Right atrium auricular region (tissue), 2 donors: Measurements from ENCODE around the gene MYO15B. TPM values are rescaled to one million over a fixed set of nuclear protein-coding genes. Genes with fewer than 3 reads are reported as not detected.

Experiments
- DNase-seq: peaks from one replicate; pipeline ENCODE4 v3.0.0-alpha.2; 2019; ENCODE audit warnings: low spot score
- H3K27ac ChIP-seq, 2 donors: fragments of 200-600 bp; sonication (generic); 1 replicate in 1 of 2; 2 replicates in 1 of 2; pipeline ENCODE4 v1.5.1; 2016 to 2019
- H3K27me3 ChIP-seq, 2 donors: fragments of 200-600 bp; sonication (generic); one replicate each; pipeline versions ENCODE4 v1.5.1 to v1.6.0; 2017 to 2019
- H3K36me3 ChIP-seq: fragments of 200-600 bp; sonication (generic); one replicate; pipeline ENCODE4 v1.5.1; 2016
- H3K4me1 ChIP-seq, 2 donors: fragments of 200-600 bp; sonication (generic); one replicate each; pipeline versions ENCODE4 v1.5.1 to v1.6.0; 2017 to 2019
- H3K4me3 ChIP-seq, 2 donors: fragments of 200-600 bp; sonication (generic); 1 replicate in 1 of 2; 2 replicates in 1 of 2; pipeline ENCODE4 v1.5.1; 2017 to 2019; ENCODE audit warnings: mild to moderate bottlenecking in 1 of 2, moderate library complexity in 1 of 2
- H3K9me3 ChIP-seq, 2 donors: fragments of 200-600 bp; sonication (generic); one replicate each; pipeline ENCODE4 v1.5.1; 2019
- CTCF ChIP-seq, 2 donors: fragments of 200-600 bp; sonication (generic); IDR thresholded peaks; one replicate each; pipeline ENCODE4 v1.5.1; 2019; ENCODE audit warnings: antibody characterized with exemption in 2 of 2
- total RNA-seq, 2 donors: library from RNA; depleted of rRNA; stranded (reverse); fragments of >200 nt; gene quantifications; one replicate each; pipeline ENCODE4 v1.1.0, GENCODE V29; 2016

The MYO15B gene
- total RNA-seq, 2 donors from 2014 or later = 29.3 to 34.3 TPM

DNA sequence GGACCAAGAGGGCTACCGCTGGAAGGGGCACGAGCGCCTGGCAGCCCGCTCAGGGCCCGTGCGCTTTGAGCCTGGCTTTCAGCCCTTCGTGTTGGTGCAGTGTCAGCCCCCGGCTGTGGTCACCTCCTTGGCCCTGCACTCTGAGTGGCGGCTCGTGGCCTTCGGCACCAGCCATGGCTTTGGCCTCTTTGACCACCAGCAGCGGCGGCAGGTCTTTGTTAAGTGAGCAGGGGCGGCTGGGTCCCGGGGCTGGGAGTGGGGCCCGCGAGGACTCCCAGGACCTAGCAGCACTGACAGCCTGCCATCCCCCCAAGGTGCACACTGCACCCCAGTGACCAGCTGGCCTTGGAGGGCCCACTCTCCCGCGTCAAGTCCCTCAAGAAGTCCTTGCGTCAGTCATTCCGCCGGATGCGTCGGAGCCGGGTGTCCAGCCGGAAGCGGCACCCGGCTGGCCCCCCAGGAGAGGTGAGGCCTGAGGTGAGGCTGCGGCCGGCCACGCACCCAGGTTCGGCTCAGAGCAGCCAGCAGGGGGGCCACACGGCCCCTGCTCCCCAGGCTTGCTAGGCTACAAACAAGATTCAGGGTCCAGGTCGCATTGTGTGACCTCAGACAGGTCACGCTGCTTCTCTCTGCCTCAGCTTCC is 17.4 kb upstream of the MYO15B start:
- DNase-seq = no peak
- no peaks in the 10 kb centered on the region for H3K9me3 ChIP-seq
- no peaks in the 10 kb centered on the region for H3K36me3 ChIP-seq
- H3K27ac ChIP-seq = no peak overlapping the region
- H3K4me3 ChIP-seq = no peak overlapping the region
- H3K4me1 ChIP-seq = no peaks in the 10 kb centered on the region
- no peak for TF ChIP-seq CTCF (IDR thresholded peaks at IDR 0.05)
- no peaks in the 10 kb centered on the region for H3K27me3 ChIP-seq

GRCh38 chr17:75570772-75571171 is 16.8 kb upstream of the MYO15B start:
- Histone ChIP-seq H3K27ac (no peak overlapping the region), H3K4me1 (no peaks in the 10 kb centered on the region), H3K9me3 (no peaks in the 10 kb centered on the region), H3K27me3 (no peaks in the 10 kb centered on the region), H3K4me3 (no peak overlapping the region), H3K36me3 (no peaks in the 10 kb centered on the region)
- no peak for TF ChIP-seq CTCF (IDR thresholded peaks at IDR 0.05)
- no peak for DNase-seq

- Histone ChIP-seq H3K36me3 (no peaks in the 10 kb centered on the region), H3K9me3 (no peaks in the 10 kb centered on the region), H3K27me3 (no peaks in the 10 kb centered on the region), H3K27ac (peak overlapping the region in 1 of 2 donors; percentile 35), H3K4me1 (no peaks in the 10 kb centered on the region), H3K4me3 (no peak overlapping the region)
- TF ChIP-seq CTCF (IDR thresholded peaks at IDR 0.05) = no peak
- DNase-seq = no peak
These were observed 16.3 kb upstream of the MYO15B start for GRCh38 chr17:75571197-75571884.

DNA sequence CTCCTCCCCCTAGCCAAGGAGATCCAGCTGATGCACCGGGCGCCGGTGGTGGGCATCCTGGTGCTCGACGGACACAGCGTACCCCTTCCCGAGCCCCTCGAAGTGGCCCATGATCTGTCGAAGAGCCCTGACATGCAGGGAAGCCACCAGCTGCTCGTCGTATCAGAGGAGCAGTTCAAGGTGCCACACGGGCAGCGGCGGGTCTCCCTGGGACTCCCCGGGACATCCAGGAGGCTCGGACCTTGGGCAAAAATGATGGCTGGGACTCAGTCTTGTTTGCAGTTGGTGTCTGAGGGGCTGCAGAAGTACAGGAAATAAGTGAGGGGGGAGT is 15.8 kb upstream of the MYO15B start:
- Histone ChIP-seq H3K36me3 (no peaks in the 10 kb centered on the region), H3K27me3 (no peaks in the 10 kb centered on the region), H3K4me3 (no peak overlapping the region), H3K27ac (no peak overlapping the region), H3K9me3 (no peaks in the 10 kb centered on the region), H3K4me1 (no peaks in the 10 kb centered on the region)
- no peak for DNase-seq
- TF ChIP-seq CTCF (IDR thresholded peaks at IDR 0.05) = no peak

GRCh38 chr17:75572713-75573539 is 14.7 kb upstream of the MYO15B start:
- H3K4me1 ChIP-seq = no peaks in the 10 kb centered on the region
- H3K36me3 ChIP-seq = no peaks in the 10 kb centered on the region
- H3K27ac ChIP-seq = no peak overlapping the region
- H3K4me3 ChIP-seq = no peak overlapping the region
- DNase-seq = no peak
- no peak for TF ChIP-seq CTCF (IDR thresholded peaks at IDR 0.05)
- no peaks in the 10 kb centered on the region for H3K9me3 ChIP-seq
- H3K27me3 ChIP-seq = no peaks in the 10 kb centered on the region
